GM23338 (cell line): Measurements from ENCODE around the gene SWT1. TPM values are rescaled to one million over a fixed set of nuclear protein-coding genes. Genes with fewer than 3 reads are reported as not detected.

ENCODE experiments used
- ATAC-seq: fragments of 200-7000 bp; cut with Tn5 transposase; 3 replicates; pipeline ENCODE4 v1.9.1; 2020
- DNase-seq: peaks from one replicate; pipeline ENCODE4 v3.0.0-alpha.2; 2015; ENCODE audit warnings: low spot score
- H2AFZ ChIP-seq: fragments of 200-600 bp; sonication (generic); 2 replicates; pipeline ENCODE4 v1.8.0; 2016; ENCODE audit warnings: antibody characterized with exemption, mild to moderate bottlenecking, moderate library complexity
- H3F3A ChIP-seq: fragments of 200-600 bp; sonication (generic); replicated peaks from 2 replicates; pipeline ENCODE4 v1.8.0; 2017; ENCODE audit warnings: antibody characterized with exemption, mixed run types, low read depth
- H3K27ac ChIP-seq: fragments of 200-600 bp; sonication (generic); 2 replicates; pipeline ENCODE4 v1.6.1; 2016; ENCODE audit warnings: low read depth
- H3K27me3 ChIP-seq: fragments of 200-600 bp; sonication (generic); 2 replicates; pipeline ENCODE4 v1.8.0; 2016; ENCODE audit warnings: mild to moderate bottlenecking, mixed run types, moderate library complexity; ENCODE audit not compliant: insufficient read depth
- H3K36me3 ChIP-seq: fragments of 200-600 bp; sonication (generic); 2 replicates; pipeline ENCODE4 v1.8.0; 2016; ENCODE audit warnings: mild to moderate bottlenecking; ENCODE audit not compliant: insufficient read depth
- H3K4me1 ChIP-seq: fragments of 200-600 bp; sonication (generic); 2 replicates; pipeline ENCODE4 v1.8.0; 2016; ENCODE audit warnings: mild to moderate bottlenecking, moderate library complexity; ENCODE audit not compliant: insufficient read depth
- H3K4me2 ChIP-seq: fragments of 200-600 bp; sonication (generic); 2 replicates; pipeline ENCODE4 v1.7.1; 2017; ENCODE audit warnings: mixed run types
- H3K4me3 ChIP-seq: fragments of 200-600 bp; sonication (generic); 2 replicates; pipeline ENCODE4 v1.6.1; 2016; ENCODE audit warnings: mixed run types
- H3K79me2 ChIP-seq: fragments of 200-600 bp; sonication (generic); replicated peaks from 2 replicates; pipeline ENCODE4 v1.8.0; 2017; ENCODE audit warnings: mild to moderate bottlenecking; ENCODE audit not compliant: insufficient read depth
- H3K9me2 ChIP-seq: fragments of 200-600 bp; sonication (generic); 2 replicates; pipeline ENCODE4 v1.8.0; 2017; ENCODE audit not compliant: insufficient read depth
- H4K20me1 ChIP-seq: fragments of 200-600 bp; sonication (generic); replicated peaks from 2 replicates; pipeline ENCODE4 v1.8.0; 2017; ENCODE audit warnings: mild to moderate bottlenecking; ENCODE audit not compliant: insufficient read depth
- H3K27ac Mint-ChIP-seq: 2 replicates; pipeline ENCODE4 v1.8.0; 2020; ENCODE audit warnings: inconsistent platforms, mild to moderate bottlenecking, moderate library complexity, mixed read lengths
- H3K27me3 Mint-ChIP-seq: 3 replicates; pipeline ENCODE4 v1.8.0; 2022; ENCODE audit warnings: low read depth, mild to moderate bottlenecking, moderate library complexity, mixed read lengths, inconsistent platforms; ENCODE audit not compliant: insufficient read depth, poor library complexity
- H3K36me3 Mint-ChIP-seq: 3 replicates; pipeline ENCODE4 v1.8.0; 2021; ENCODE audit warnings: low read depth, mild to moderate bottlenecking, inconsistent platforms, moderate library complexity, mixed read lengths
- H3K4me1 Mint-ChIP-seq: 3 replicates; pipeline ENCODE4 v1.8.0; 2020; ENCODE audit warnings: mild to moderate bottlenecking, inconsistent platforms, mixed read lengths
- H3K4me3 Mint-ChIP-seq: 3 replicates; pipeline ENCODE4 v1.8.0; 2021; ENCODE audit warnings: moderate library complexity, mild to moderate bottlenecking, inconsistent platforms, mixed read lengths
- H3K9me3 Mint-ChIP-seq: 3 replicates; pipeline ENCODE4 v1.8.0; 2020; ENCODE audit warnings: moderate library complexity, mild to moderate bottlenecking, inconsistent platforms, mixed read lengths
- CREB1 ChIP-seq: fragments of 250-450 bp; sonication (Bioruptor Pico); IDR thresholded peaks from 2 replicates; pipeline ENCODE4 v1.5.0; 2020; ENCODE audit warnings: low read depth, mild to moderate bottlenecking, moderate library complexity
- ETS1 ChIP-seq: IDR thresholded peaks from 2 replicates; pipeline ENCODE4 v1.6.1; 2016; ENCODE audit warnings: antibody characterized with exemption
- EZH2 ChIP-seq: fragments of 200-600 bp; sonication (generic); IDR thresholded peaks from one replicate; pipeline ENCODE4 v1.8.0; 2017; ENCODE audit warnings: antibody characterized with exemption, mild to moderate bottlenecking, low read depth; ENCODE audit not compliant: unreplicated experiment
- JUNB ChIP-seq: IDR thresholded peaks from one replicate; pipeline ENCODE4 v1.6.1; 2016; ENCODE audit warnings: antibody characterized with exemption; ENCODE audit not compliant: unreplicated experiment
- NANOG ChIP-seq: IDR thresholded peaks from 2 replicates; pipeline ENCODE4 v1.6.1; 2016; ENCODE audit warnings: antibody characterized with exemption, borderline replicate concordance
- POLR2AphosphoS5 ChIP-seq: IDR thresholded peaks from 2 replicates; pipeline ENCODE4 v1.6.1; 2016; ENCODE audit warnings: antibody characterized with exemption, low read depth
- REST ChIP-seq: IDR thresholded peaks from one replicate; pipeline ENCODE4 v1.6.1; 2018; ENCODE audit warnings: antibody characterized with exemption; ENCODE audit not compliant: unreplicated experiment
- STAT1 ChIP-seq: IDR thresholded peaks from one replicate; pipeline ENCODE4 v1.6.1; 2016; ENCODE audit warnings: antibody characterized with exemption; ENCODE audit not compliant: unreplicated experiment
- ZNF114 ChIP-seq: fragments of 250-450 bp; sonication (Bioruptor Pico); IDR thresholded peaks from 2 replicates; pipeline ENCODE4 v1.5.0; 2020; ENCODE audit warnings: mild to moderate bottlenecking, moderate library complexity
- ZNF331 ChIP-seq: fragments of 250-450 bp; sonication (Bioruptor Pico); IDR thresholded peaks from 2 replicates; pipeline ENCODE4 v1.5.0; 2020; ENCODE audit warnings: low read depth, mild to moderate bottlenecking, moderate library complexity
- ZNF462 ChIP-seq: fragments of 250-450 bp; sonication (Bioruptor Pico); IDR thresholded peaks from 2 replicates; pipeline ENCODE4 v1.5.0; 2020; ENCODE audit warnings: mild to moderate bottlenecking, moderate library complexity
- polyA plus RNA-seq: library from polyadenylated mRNA; unstranded; fragments of >200 nt; fragmentation: Nextera tagmentation; extraction: Ambion mirVana; gene quantifications from 2 replicates; pipeline ENCODE4 v1.2.1, GENCODE V29; 2016
- total RNA-seq: library from RNA; depleted of rRNA; stranded (reverse); fragments of >200 nt; shearing (Covaris generic); gene quantifications from 2 replicates; pipeline ENCODE4 v1.2.3, GENCODE V29; 2014

Gene SWT1
- total and polyA plus RNA-seq, 2 experiments from 2014 or later: 3.6 to 5.7 TPM

- no peak for TF ChIP-seq REST
- TF ChIP-seq EZH2: no peak
- no peak for TF ChIP-seq ZNF331 (CRISPR knock-in tag)
- no peak for TF ChIP-seq JUNB
- TF ChIP-seq ETS1: no peak
- TF ChIP-seq ZNF114 (CRISPR knock-in tag): no peak
- no peak for TF ChIP-seq CREB1 (CRISPR knock-in tag)
Measured at GRCh38 chr1:185207980-185208602, 51.1 kb downstream of the SWT1 start (continued).

- Histone ChIP-seq H3K4me2 (no peak overlapping the region), H3K27me3 (no peaks in the 10 kb centered on the region), H3K4me3 (no peak overlapping the region), H3K36me3 (no peaks in the 10 kb centered on the region), H3F3A (no peaks in the 10 kb centered on the region), H3K9me2 (no peaks in the 10 kb centered on the region), H3K27ac (no peak overlapping the region), H3K79me2 (no peaks in the 10 kb centered on the region), H4K20me1 (no peaks in the 10 kb centered on the region), H2AFZ (no peak overlapping the region), H3K4me1 (no peaks in the 10 kb centered on the region)
- DNase-seq (no peak), ATAC-seq (no peak)
- Mint-ChIP-seq H3K27me3 (no peaks in the 10 kb centered on the region), H3K4me1 (no peaks in the 10 kb centered on the region), H3K36me3 (peaks cover 18% of the 10 kb centered on the region; the same call in 2 of the 3 replicates), H3K4me3 (no peak overlapping the region), H3K27ac (no peak overlapping the region), H3K9me3 (peaks cover 10% of the 10 kb centered on the region)
- TF ChIP-seq ZNF462 (CRISPR knock-in tag) (no peak), NANOG (no peak), POLR2AphosphoS5 (no peak), EZH2 (no peak), ZNF331 (CRISPR knock-in tag) (no peak), STAT1 (no peak), ETS1 (no peak)
Measured at GRCh38 chr1:185208626-185209180, 51.7 kb downstream of the SWT1 start.
